ENCODE results near the gene PIGL.
"Not testable (repeated sequence)": the region's sequence is repeated elsewhere in the genome, so short reads cannot be mapped to it uniquely, and the experiment has no call there.

PIGL gene

DNA sequence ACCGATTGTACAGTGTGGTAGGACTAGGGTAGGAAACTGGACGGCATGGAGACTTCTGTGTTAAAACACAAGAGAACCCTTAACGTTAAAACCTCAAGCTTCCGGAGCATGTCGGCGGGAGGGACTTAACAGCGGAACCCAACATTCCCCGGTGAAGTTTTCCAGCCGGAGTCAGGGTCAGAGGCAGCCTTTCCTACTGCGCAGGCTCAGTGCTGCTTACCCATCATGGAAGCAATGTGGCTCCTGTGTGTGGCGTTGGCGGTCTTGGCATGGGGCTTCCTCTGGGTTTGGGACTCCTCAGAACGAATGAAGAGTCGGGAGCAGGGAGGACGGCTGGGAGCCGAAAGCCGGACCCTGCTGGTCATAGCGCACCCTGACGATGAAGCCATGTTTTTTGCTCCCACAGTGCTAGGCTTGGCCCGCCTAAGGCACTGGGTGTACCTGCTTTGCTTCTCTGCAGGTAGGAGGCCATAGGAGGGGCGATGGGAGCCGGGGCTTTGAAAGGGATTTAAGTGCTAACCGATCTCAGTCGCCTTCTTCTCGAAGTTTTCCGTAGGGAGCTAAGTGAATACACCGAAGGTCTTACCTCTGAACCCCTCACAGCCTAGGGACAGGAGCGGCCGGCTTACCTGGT, at the start of gene PIGL:
TSS of gene PIGL (plus strand) at position 209 of the 634 bp plus-strand sequence. CDS start at position 226, 17 bp downstream.
- Histone ChIP-seq H3K27ac (ENCODE audit: low read length) (peak within 1 kb of the TSS; percentile 85), H3K4me1 (ENCODE audit: control insufficient read depth, low read depth, low read length) (peaks cover 8% of the 10 kb centered on the region), H3K36me3 (ENCODE audit: control insufficient read depth, low read depth, low read length) (no peaks in the 10 kb centered on the region), H3K9me3 (ENCODE audit: control insufficient read depth, low read depth, low read length) (no peaks in the 10 kb centered on the region), H3K9ac (ENCODE audit: low read length) (peak within 1 kb of the TSS; percentile 94), H3K27me3 (ENCODE audit: control insufficient read depth, insufficient read depth, low read length) (no peaks in the 10 kb centered on the region), H3K4me3 (ENCODE audit: low read length) (peak within 1 kb of the TSS; percentile 95)

DNA sequence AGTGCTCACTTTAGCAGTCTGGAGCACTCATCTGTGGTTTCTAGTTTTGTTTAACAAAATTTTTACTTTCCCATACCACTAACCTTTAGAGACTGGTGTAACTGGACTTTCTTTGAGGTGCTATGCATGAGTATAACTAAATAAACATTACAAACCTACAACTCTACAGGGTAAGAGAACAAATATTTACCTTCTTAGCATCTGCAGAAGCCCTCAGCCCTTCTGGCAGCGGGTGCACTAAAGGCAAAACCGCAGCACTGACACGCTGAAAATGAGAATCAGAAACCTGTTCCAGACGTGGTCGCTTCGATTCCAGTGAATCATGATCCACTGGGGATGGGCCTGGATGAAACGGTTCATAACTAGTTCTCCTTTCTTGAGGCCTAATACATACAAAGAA, 45.4 kb upstream of the PIGL start:
- Histone ChIP-seq H3K9me3 (ENCODE audit: control insufficient read depth, low read depth, low read length) (no peaks in the 10 kb centered on the region), H3K27ac (ENCODE audit: low read length) (no peak overlapping the region), H3K36me3 (ENCODE audit: control insufficient read depth, low read depth, low read length) (peaks cover 16% of the 10 kb centered on the region), H3K27me3 (ENCODE audit: control insufficient read depth, insufficient read depth, low read length) (no peaks in the 10 kb centered on the region), H3K9ac (ENCODE audit: low read length) (no peak overlapping the region), H3K4me1 (ENCODE audit: control insufficient read depth, low read depth, low read length) (no peaks in the 10 kb centered on the region), H3K4me3 (ENCODE audit: low read length) (no peak overlapping the region)

DNA sequence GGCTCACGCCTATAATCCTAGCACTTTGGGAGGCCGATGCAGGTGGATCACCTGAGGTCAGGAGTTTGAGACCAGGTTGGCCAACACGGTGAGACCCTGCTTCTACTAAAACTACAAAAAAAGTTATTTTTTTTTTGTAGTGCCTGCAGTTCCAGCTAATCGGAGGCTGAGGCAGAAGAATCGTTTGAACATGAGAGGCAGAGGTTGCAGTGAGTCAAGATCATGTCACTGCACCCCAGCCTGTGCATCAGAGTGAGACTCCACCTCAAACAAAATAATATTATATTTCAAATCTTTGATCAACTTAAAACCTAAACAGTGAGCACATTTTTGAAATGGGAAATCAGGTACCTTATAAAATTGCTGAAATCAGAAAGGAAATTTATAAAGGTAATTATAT, 38.2 kb upstream of the PIGL start:
- Histone ChIP-seq H3K4me1 (ENCODE audit: control insufficient read depth, low read depth, low read length) (no peaks in the 10 kb centered on the region), H3K27ac (ENCODE audit: low read length) (no peak overlapping the region), H3K9me3 (ENCODE audit: control insufficient read depth, low read depth, low read length) (no peaks in the 10 kb centered on the region), H3K9ac (ENCODE audit: low read length) (no peak overlapping the region), H3K36me3 (ENCODE audit: control insufficient read depth, low read depth, low read length) (no peaks in the 10 kb centered on the region), H3K27me3 (ENCODE audit: control insufficient read depth, insufficient read depth, low read length) (no peaks in the 10 kb centered on the region), H3K4me3 (ENCODE audit: low read length) (no peak overlapping the region)

DNA sequence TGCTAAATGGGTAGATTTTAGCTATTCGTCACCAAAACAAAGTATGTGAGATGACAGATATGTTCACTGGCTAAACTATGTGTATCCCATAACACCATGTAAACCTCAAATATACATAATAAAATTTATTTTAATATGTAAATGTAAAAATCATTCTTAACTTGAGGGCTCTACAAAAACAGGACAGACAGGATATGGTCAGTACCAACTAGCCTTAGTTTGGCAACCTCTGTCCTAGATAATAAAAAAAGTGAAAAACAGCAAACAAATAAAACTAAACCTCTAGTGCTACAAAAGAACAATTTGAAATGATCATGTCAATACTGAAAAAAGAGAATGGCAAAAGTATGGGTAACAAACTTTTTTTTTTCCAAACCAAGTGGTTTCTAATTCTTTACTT, 35.4 kb upstream of the PIGL start:
- H3K27me3 ChIP-seq (ENCODE audit: control insufficient read depth, insufficient read depth, low read length), result no peaks in the 10 kb centered on the region
- H3K36me3 ChIP-seq (ENCODE audit: control insufficient read depth, low read depth, low read length), result peaks cover 7% of the 10 kb centered on the region
- no peak overlapping the region for H3K9ac ChIP-seq (ENCODE audit: low read length)
- H3K27ac ChIP-seq (ENCODE audit: low read length), result no peak overlapping the region
- no peaks in the 10 kb centered on the region for H3K4me1 ChIP-seq (ENCODE audit: control insufficient read depth, low read depth, low read length)
- no peak overlapping the region for H3K4me3 ChIP-seq (ENCODE audit: low read length)
- H3K9me3 ChIP-seq (ENCODE audit: control insufficient read depth, low read depth, low read length), result no peaks in the 10 kb centered on the region

DNA sequence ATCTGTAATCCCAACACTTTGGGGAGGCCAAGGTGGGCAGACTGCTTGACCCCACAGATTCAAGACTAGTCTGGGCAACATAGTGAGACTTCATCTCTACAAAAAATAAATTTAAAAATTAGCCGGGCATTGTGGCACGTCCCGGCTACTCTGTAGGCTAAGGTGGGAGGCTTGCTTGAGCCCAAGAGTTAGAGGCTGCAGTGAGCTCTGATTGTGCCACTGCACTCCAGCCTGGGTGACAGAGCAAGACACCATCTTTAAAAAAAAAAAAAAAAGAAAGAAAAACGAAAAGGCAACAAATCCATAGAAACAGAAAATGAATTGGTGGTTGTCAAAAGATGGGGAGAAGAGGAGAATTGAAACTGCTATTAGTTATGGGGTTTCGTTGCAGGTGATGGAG, 29.4 kb upstream of the PIGL start:
- no peaks in the 10 kb centered on the region for H3K4me1 ChIP-seq (ENCODE audit: control insufficient read depth, low read depth, low read length)
- no peak overlapping the region for H3K27ac ChIP-seq (ENCODE audit: low read length)
- no peaks in the 10 kb centered on the region for H3K27me3 ChIP-seq (ENCODE audit: control insufficient read depth, insufficient read depth, low read length)
- no peaks in the 10 kb centered on the region for H3K9me3 ChIP-seq (ENCODE audit: control insufficient read depth, low read depth, low read length)
- H3K4me3 ChIP-seq (ENCODE audit: low read length), result no peak overlapping the region
- H3K36me3 ChIP-seq (ENCODE audit: control insufficient read depth, low read depth, low read length), result peaks cover 11% of the 10 kb centered on the region
- H3K9ac ChIP-seq (ENCODE audit: low read length), result no peak overlapping the region

GRCh38 chr17:16189791-16190348, 27.1 kb upstream of the PIGL start:
- H3K36me3 ChIP-seq (ENCODE audit: control insufficient read depth, low read depth, low read length), result peaks cover 18% of the 10 kb centered on the region
- H3K27ac ChIP-seq (ENCODE audit: low read length), result no peak overlapping the region
- H3K9me3 ChIP-seq (ENCODE audit: control insufficient read depth, low read depth, low read length), result no peaks in the 10 kb centered on the region
- H3K9ac ChIP-seq (ENCODE audit: low read length), result no peak overlapping the region
- H3K4me3 ChIP-seq (ENCODE audit: low read length), result no peak overlapping the region
- no peaks in the 10 kb centered on the region for H3K4me1 ChIP-seq (ENCODE audit: control insufficient read depth, low read depth, low read length)
- no peaks in the 10 kb centered on the region for H3K27me3 ChIP-seq (ENCODE audit: control insufficient read depth, insufficient read depth, low read length)

- peaks cover 16% of the 10 kb centered on the region for H3K36me3 ChIP-seq (ENCODE audit: control insufficient read depth, low read depth, low read length)
- H3K9ac ChIP-seq (ENCODE audit: low read length), result no peak overlapping the region
- no peaks in the 10 kb centered on the region for H3K9me3 ChIP-seq (ENCODE audit: control insufficient read depth, low read depth, low read length)
- no peaks in the 10 kb centered on the region for H3K4me1 ChIP-seq (ENCODE audit: control insufficient read depth, low read depth, low read length)
- H3K4me3 ChIP-seq (ENCODE audit: low read length), result no peak overlapping the region
- H3K27ac ChIP-seq (ENCODE audit: low read length), result no peak overlapping the region
- no peaks in the 10 kb centered on the region for H3K27me3 ChIP-seq (ENCODE audit: control insufficient read depth, insufficient read depth, low read length)
Observed at GRCh38 chr17:16190703-16191360, 26.2 kb upstream of the PIGL start.

DNA sequence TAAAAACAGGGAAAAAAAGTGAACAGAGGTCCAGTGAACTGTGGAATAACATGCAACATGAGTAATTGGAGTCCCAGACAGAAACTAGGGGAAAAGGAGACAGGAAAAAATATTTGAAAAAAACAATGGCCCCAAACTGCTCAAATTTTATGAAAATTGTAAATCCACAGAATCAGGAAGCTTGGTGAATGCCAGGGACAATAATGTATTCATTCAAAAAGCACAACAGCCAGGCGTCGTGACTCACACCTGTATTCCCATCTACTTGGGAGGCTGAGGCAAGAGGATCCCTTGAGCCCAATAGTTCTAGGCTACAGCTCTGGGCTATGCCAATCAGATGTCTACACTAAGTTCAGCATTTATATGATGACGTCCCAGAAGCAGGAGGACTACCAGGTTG, 25.4 kb upstream of the PIGL start:
- Histone ChIP-seq H3K4me1 (ENCODE audit: control insufficient read depth, low read depth, low read length) (no peaks in the 10 kb centered on the region), H3K9me3 (ENCODE audit: control insufficient read depth, low read depth, low read length) (no peaks in the 10 kb centered on the region), H3K9ac (ENCODE audit: low read length) (no peak overlapping the region), H3K36me3 (ENCODE audit: control insufficient read depth, low read depth, low read length) (peaks cover 11% of the 10 kb centered on the region), H3K4me3 (ENCODE audit: low read length) (no peak overlapping the region), H3K27ac (ENCODE audit: low read length) (no peak overlapping the region), H3K27me3 (ENCODE audit: control insufficient read depth, insufficient read depth, low read length) (no peaks in the 10 kb centered on the region)

- H3K4me3 ChIP-seq (ENCODE audit: low read length); H3K27ac ChIP-seq (ENCODE audit: low read length); H3K9ac ChIP-seq (ENCODE audit: low read length); H3K9me3 ChIP-seq (ENCODE audit: control insufficient read depth, low read depth, low read length); H3K27me3 ChIP-seq (ENCODE audit: control insufficient read depth, insufficient read depth, low read length); H3K4me1 ChIP-seq (ENCODE audit: control insufficient read depth, low read depth, low read length): not testable (repeated sequence)
- peaks cover 11% of the 10 kb centered on the region for H3K36me3 ChIP-seq (ENCODE audit: control insufficient read depth, low read depth, low read length)
Observed at GRCh38 chr17:16194307-16194835, 22.6 kb upstream of the PIGL start.

- H3K27ac ChIP-seq (ENCODE audit: low read length), result no peak overlapping the region
- no peak overlapping the region for H3K9ac ChIP-seq (ENCODE audit: low read length)
- H3K27me3 ChIP-seq (ENCODE audit: control insufficient read depth, insufficient read depth, low read length), result no peaks in the 10 kb centered on the region
- H3K4me3 ChIP-seq (ENCODE audit: low read length), result no peak overlapping the region
- H3K4me1 ChIP-seq (ENCODE audit: control insufficient read depth, low read depth, low read length), result peaks cover 11% of the 10 kb centered on the region
- peaks cover 7% of the 10 kb centered on the region for H3K36me3 ChIP-seq (ENCODE audit: control insufficient read depth, low read depth, low read length)
- H3K9me3 ChIP-seq (ENCODE audit: control insufficient read depth, low read depth, low read length), result no peaks in the 10 kb centered on the region
Observed at GRCh38 chr17:16197276-16197675, 19.7 kb upstream of the PIGL start.

- H3K4me3 ChIP-seq (ENCODE audit: low read length), result peak overlapping the region; percentile 51
- H3K9ac ChIP-seq (ENCODE audit: low read length), result peak overlapping the region; percentile 12
- H3K27ac ChIP-seq (ENCODE audit: low read length), result no peak overlapping the region
- no peaks in the 10 kb centered on the region for H3K27me3 ChIP-seq (ENCODE audit: control insufficient read depth, insufficient read depth, low read length)
- H3K4me1 ChIP-seq (ENCODE audit: control insufficient read depth, low read depth, low read length), result peaks cover 11% of the 10 kb centered on the region
- no peaks in the 10 kb centered on the region for H3K36me3 ChIP-seq (ENCODE audit: control insufficient read depth, low read depth, low read length)
- H3K9me3 ChIP-seq (ENCODE audit: control insufficient read depth, low read depth, low read length), result no peaks in the 10 kb centered on the region
Observed at GRCh38 chr17:16199093-16199492, 17.9 kb upstream of the PIGL start.
